ENCODE data around the gene SIRT7.

SIRT7 gene

DNA sequence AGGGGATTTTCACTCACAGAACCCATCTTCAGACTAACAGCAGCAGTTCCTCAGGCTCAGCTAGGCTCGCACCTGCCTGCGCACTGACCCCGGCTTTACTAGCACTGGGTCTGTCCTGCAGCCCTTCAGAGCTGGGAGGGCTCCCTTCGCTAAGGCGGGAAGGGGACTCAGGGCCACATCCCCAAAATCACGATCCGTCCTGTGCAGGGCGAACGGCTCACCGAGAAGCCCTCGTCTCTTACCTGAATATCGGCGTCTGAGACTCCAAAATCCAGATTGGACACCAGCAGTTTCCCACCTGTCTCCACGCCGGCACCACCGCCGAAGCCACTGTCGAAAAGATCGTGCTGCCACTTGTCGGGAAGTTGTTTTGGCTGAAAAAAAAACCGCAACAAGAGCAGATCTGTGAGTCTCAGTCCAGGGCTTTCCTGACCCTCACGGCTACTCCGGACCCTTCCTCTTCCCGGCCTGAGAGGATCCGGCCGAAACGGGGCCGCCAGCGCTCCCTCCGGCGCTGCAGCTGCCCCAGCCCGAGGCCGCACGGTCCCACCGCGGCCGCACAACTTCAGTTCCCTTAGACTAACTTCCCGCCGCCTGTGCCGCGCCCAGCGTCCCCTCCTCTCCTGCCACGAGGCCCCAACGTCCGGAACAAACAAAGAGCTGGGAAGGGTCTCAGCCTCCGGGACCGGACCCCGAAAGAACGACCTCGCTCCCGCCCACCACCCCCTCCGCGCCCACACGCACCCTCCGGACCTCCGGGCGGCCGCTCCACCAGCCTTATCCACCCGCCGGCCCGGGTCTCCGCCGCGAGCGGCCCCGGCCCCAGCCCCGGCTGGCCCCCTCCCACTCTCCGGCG is 27.3 kb downstream of the SIRT7 start:
- no peak for DNase-seq

DNA sequence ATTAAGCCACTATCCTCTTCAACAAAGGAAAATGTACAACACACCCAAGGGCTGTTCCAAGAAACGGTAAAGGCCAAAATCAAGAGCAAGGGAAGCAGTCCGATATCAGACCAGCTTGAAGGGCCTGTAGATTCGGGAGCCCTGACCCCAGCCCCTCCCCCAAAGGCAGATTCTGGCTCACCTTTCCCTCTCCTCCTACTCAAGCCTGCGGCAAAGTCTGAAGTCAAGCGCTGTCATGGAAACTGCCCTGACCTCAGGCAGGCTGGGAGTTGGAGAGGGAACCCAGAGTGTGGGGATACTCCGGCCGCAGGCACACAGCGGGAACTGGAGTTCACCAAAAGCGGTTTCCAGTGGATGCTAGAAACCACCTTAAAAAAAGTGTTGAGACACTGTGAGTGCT is 28.4 kb downstream of the SIRT7 start:
- no peak for DNase-seq

DNA sequence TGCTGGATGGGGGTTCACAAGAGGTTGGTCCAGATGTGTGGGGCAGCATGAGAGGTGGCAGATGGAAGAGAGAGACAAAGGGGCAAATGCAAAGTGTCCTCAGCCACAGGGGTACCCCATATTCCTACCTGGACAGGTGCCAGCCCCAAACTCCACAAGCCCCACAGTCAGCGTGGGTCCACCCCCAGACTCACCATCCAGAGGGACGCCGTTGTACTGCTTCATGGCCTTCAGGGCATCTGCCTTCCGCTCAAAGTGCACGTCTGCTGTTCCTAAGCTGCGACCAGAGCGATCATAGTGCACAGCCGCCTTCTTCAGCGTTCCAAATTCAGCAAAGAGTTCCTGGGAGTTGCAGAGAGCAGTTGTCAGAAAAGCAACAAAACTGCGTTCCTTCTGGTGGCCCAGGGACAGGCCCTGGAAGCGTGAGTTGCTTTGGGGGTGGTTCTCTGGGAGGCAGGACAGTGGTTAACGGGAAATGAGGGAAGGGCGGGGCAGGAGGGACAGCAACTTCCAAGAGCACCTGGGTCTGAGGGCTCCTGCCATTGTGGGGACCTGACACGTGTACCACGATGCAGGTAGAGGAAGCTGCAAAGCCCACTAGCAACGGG is 28.9 kb downstream of the SIRT7 start:
- no peak for DNase-seq

DNA sequence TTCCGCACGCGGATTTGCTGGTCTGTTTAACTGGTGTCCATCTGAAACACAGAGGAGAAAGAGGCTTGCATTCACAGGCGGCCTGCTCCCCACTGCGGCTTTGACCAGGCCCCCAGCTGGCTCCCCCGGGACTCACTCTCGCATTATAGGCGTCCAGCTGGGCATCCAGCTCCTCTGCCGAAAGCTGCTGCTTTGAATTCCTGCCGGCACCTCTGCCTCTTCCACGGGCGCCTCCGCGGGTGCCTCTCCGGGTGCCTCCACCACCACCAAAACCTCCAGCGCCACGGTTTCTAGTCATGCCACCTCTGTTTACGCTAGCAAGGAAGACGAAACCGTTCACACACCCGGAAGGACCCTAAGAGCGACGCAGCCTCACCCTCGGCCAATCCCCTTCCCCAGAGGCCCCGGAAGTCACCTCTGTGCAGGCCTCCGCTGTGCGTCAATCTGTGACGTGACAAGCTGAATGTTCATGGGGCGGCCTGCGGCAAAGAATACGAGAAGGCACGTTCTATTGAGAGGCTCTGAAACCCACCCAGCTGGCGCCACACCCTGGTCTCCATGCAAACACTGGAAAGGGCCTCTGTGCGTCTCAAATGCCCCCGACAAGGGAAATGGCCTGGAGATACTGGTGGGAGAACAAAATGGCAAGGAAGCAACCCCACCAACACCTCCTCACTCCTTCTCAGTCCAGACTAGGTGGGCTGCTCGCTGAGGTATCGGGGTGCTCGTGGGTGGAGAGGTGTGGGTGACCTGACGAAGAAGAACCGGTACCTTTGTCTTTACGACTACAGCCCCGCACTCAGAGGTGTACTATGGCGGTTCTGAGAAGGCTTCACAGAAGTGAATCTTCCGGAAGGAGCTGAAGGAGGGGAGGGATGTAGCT is 29.6 kb downstream of the SIRT7 start:
- no peak for DNase-seq

DNA sequence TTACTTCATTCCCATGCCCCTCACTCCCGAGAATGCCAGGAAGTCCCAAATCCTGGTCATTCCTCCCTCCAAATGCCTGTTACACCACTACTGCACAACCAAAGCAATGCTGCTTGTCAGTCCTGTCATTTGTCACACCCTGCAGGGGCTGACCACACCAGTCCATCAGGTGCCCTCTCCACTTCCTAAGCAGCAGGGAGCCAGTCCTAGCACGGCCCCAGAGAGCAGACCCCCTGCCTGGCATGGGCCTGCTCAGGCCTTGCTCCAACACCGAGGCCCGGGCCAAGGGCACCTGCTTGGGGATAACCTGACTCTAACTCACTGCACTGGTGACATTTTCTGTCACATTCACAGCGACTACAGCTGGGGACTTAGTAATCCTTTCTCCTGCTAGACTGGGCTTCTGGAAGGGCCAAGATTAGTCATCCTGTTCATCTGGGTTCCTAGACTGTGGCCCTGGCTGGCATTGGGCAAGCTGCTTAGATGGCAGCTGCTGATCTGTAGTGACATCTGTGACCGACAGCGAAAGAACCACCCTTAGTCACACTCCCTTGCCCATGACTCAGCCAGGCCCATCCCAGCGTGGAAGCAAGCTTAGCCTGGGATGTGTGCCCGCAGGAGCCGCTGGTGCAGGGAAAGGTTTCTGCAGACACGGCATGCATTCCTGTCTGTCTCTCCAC is 32.0 kb downstream of the SIRT7 start:
- DNase-seq, result peak in 1 of 51 donors; percentile 48

DNA sequence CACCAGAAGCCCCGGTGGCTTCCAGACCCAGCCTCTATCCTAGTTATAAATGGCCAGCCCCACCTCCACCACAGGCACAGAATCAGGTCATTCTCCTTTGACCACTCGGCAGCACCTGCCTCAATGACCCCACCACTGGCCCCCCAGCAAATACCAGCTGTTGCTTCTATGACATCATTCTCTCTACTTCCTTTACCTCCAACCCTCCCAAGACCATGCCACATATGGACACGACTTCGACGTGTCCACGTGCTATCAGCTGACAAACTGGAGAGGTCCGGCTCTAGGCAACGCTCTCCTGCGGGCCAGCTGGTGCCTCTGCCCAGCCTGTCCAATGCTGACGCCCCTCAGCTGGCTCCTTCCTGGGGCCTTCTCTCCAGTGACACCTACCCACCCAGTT is 32.5 kb downstream of the SIRT7 start:
- DNase-seq, result no peak

DNA sequence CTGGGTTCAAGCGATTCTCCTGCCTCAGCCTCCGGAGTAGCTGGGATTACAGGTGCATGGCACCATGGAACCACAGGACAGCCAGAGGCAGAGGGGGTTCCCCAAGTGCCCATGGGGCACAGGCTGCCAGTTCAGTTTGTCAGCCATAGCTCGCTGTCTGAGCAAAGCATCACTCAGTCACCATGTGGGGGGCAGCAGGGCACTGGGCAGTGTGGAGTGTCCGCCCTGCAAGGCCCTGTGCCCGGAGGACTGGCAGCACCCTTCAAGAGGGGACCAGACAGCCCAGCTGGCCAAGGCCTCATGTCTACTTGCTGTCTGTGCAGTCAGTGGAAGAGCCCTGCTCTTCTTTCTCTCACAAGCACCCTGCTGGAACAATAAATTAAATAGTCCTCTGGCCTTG is 33.0 kb downstream of the SIRT7 start:
- DNase-seq, result no peak

DNA sequence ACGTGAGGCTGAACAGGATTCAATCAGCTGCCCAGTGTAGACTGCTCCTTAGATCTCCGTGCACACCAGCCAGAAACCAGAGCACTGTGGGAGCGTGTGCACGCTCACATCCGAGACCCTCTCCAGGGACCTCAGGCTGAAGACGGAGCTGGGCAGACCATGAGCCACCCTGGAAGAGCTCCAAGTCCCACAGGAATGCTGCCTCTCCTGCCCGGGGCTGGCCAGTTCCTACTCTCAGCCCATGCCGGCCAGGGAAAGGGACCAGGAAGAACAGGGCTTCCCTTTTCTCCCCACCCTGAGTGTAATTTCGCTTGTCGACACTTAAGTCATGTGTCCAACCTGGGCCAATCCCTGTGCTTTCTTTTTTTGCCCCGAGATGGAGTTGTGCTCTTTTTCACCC is 33.5 kb downstream of the SIRT7 start:
- DNase-seq, result no peak

DNA sequence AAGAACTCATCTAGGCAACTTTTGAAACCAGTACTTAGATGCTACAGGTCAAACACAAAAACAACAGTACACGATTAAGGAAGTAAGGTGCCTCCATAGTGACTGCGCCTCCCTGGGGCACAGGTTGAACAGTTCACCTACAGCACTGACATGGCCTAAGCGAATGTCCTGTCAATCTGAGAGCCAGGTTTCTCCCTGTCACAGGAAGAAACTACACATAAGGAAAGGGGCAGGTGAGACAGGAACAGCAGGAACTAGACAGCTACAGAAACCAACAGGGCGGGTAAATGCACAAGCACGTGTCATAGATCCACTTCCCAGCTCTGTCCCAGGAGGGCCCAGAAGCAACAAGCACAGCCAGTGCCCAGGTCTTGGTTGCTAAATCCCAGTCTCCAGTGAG is 38.9 kb downstream of the SIRT7 start:
- no peak for DNase-seq

DNA sequence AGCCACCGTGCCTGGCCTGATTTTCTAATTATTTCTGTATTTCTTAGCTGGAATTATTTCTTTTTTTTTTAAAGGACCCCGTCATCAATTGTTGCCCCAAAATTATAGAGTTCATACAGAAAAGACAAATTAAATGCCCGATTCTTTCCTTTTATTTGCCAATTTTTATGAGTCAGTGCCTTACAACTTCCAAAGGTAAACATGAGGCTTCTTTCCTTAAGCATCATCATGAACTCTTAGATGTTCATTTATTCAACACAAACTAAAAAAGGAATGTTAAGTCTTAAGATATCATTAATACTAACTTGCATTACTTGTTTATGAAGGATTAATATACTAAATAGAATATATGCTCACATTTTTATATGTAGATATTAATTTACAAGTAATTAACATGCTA is 39.7 kb downstream of the SIRT7 start:
- DNase-seq, result no peak

DNA sequence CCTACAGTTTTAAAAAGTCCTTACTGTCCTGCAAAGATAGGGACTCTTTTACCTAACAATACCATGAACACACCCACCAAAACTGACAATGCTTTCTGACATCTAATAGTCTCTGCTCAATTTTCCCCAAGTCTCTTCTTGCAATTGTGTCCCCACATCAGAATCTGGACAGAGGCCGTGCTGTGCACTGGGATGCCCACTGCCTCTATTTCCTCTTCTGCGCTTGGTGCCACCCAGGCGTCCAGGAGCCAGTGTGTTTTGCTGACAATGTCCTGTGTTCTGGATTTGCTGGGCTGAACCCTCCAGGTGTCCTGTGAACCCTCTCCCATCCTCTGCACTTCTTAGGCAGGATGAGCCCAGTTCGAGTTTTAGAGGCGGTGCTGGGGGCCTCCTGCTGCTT is 40.4 kb downstream of the SIRT7 start:
- no peak for DNase-seq

DNA sequence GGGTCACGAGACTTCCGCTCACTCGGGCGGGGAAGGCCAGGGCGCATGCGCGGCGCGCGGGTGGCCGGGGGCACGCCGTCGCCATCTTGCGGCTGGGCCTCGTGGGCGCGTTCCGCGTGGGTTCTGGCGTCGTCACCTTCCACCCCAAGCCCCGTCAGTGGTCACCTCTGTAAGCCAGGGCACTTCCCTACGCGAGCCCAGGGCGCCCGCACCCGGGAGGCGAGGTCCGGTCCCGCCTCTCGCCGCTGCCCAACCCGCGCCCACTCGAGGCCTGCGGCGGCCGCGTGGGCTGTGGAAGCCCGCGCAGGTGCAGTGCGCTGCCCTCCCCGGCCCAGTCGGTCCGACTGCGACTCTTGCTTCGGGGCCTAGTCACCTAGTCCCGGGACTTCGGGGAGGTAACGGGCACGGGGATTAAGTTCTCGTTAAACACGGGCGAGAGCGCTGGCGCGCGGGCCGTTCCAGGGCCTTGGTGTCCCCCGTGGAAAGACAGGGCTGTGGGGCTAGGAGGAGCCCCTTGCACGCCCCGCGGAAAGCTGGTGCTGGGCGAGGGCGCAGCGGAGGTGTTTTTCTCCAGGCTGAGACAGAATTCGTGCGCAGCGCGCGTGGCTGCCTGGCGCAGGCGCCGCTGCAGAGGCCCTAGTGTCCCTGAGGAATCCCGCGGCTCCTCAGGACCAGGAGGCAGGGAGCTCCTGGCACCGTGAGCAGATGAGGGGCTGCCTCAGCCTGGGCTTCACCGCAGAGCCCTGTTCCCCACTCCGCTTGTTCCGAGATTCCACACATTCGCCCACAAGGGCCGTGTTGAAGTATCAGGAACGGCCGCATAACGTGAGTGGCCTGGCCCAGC is 46.4 kb downstream of the SIRT7 start:
- peak; percentile 58 to 95 (median 85) for DNase-seq

DNA sequence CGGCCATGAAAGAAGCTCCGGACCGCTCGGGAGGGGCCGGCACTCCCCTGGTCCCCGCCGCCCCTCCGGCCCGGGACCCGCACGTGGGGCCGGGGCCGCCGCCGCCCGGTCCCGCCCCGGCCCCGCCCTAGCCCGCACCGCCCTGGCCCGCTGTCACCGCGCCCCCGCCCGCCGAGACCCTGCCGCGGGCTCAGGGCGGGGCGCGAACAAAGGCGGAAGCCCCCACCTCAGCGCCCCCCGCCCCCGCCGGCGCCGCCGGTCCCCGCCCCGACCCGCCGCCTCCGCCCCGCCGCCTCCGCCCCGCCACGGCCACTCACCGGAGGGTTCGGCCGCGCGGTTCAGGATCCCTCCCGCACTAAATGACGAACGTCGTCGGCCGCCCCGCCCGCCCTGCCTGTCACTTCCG is 47.0 kb downstream of the SIRT7 start, which contains the start of gene ARHGDIA:
Gene ARHGDIA (minus strand): TSS at position 357 of the 406 bp plus-strand sequence. CDS start 1,407 bp downstream, outside the sequence.
- no peak for DNase-seq

DNA sequence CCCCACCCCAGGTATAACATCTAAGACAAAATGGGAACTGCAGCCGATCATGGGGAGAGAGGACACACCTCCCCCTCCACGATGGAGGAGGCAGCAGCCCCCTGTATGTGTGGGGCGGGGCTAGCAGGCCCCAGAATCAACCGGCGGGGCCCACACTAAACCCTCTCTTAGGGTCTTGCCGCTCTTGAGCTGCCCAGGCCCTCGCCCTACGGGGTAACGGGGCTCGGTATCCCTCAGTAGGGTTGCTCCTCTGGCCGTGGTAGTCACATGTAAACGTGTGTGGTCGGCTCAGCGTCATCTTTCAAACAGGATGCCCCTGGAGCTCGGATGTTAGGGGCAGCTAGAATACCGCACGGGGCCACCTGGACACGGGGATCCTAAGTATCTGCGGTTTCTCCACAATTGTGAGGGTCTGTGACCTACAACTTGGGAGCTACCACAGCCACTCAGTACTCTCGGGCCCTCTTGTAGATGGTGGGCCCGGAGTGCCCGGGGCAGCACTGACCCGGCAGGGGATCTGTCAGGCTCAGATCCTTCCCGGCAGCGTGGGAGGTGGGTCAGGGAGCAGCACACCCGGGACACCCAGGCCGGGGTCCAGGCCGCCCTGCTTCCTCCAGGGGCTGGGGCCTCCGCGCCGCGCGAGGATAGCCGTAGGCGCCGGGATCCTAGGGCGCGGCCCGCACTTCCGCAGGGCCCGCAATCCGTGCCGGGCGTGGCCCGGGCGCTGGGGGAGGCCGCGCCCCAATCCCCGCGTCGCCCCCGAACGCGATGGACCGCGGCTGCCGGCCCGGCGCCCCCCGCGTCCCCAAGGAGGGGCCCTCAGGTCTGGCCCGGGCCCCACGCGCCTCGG is 47.6 kb downstream of the SIRT7 start:
- DNase-seq, result peak in 2 of 51 donors; percentile 2 to 16

DNA sequence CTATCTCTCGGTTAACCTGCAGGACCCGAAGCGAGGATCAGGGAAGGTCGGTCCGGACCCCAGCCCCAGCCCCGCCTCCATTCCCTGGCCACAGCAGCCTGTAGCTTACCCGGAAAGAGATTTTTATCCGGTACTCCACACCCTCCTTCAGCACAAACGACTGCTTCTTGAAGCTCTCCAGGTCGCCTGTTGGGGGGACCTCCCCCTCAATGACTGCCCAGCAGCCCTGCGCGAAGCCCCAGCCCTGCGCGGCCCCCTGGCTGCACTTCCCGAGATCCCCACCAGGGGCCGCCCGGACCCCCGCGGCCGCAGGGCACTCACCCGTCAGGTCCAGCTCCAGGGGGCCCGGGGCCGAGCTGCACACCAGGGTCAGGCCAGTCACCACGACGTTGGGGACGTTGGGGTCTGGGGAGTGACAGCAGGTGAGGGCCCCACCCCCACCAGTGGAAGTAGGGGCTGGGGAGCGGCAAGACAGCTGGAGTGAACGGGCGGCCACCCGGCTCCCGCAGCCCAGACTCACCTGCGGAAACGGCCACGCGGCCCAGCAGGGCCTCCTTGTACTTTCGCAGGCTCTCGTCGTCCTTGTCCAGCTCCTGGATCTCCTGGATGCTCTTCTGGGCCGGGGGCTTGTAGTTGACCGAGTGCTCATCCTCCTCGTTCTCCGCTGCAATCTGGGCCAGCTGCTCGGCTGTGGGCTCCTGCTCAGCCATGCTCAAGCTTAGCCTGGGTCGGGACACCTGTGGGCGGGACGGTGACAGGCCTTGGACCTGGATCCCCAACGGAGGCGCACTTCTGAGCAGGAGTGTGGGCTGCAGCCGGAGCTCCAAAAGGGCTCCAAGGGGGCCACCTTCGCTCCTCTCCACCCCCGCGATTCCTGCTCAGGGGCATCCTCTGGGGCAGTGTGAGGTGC is 48.5 kb downstream of the SIRT7 start:
- DNase-seq, result peak in 6 of 51 donors; percentile 13 to 34 (median 25)

DNA sequence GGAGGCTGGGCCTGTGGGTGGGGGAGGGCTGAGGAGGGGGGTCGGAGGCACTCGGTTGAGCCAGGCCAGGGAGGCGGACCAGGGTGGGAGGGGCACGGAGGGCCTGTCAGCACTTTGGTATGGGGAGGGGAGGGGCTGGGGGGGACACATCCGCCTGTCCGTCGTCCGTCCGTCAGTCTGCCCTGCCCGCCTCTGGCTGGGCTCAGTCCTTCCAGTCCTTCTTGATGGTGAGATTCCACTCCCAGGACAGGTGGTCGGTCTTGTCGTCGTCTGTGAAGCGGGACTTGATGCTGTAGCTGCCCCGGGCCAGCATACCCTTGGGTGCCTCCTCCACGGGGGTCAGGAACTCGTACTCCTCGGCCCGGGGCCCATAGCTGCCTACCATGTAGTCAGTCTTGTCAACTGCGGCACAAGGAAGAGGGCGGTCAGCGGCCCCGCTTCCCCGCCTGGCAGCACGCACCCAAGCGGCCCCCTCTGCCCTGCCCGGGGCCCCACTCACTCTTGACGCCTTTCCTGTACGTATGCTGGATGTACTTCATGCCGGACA is 49.2 kb downstream of the SIRT7 start:
- no peak for DNase-seq

DNA sequence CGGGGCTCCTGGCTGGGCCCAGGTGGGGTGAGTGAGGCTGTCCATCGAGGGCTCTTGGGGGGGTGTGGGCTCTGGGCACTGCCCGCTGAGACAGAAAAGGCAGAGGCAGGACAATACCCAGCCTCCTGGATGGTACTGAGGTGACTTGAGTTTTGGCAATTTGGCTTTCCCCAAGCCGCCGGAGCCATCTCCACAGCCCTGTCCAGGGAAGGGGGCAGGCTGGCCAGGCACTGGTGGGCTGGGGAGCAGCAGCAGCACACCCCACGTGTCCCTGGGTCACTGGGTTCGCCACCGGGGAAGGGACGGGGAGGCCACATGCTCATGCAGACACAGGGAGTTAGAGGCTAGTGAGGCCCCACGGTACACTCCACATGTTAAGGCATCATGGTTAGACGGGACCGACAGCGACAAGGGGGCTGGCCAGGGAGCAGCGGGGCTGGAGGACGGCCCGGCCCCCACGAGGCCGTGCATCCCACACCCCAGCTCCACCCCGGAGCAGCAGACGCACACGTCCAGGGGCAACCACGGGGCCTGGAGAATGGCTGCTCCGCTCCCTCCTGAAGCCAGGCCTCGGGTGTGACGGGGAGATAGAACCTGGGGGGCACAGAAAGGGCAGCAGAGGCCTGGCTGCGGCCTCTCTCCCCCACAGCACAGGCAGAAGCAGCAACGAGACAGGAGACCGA is 49.8 kb downstream of the SIRT7 start:
- DNase-seq, result no peak

Data from hypothalamus (tissue), 51 donors.